BLaER1 treated with 17β-estradiol and CSF1 and Interleukin-3, amounts not matched to agents 10 nM and 100 nM (cell line): Measurements from ENCODE around the gene PARP1.

Source experiments
- H3K27ac ChIP-seq, 11 experiments: shearing (Covaris generic); formaldehyde crosslinking; 2 replicates each; pipeline ENCODE4 v1.8.1; 2022
- H3K27me3 ChIP-seq, 11 experiments: shearing (Covaris generic); formaldehyde crosslinking; 2 replicates each; pipeline ENCODE4 v1.8.1; 2022
- H3K36me3 ChIP-seq, 11 experiments: shearing (Covaris generic); formaldehyde crosslinking; 2 replicates each; pipeline ENCODE4 v1.8.1; 2022
- H3K4me1 ChIP-seq, 10 experiments: shearing (Covaris generic); formaldehyde crosslinking; 2 replicates each; pipeline ENCODE4 v1.8.1; 2022
- H3K4me2 ChIP-seq, 11 experiments: shearing (Covaris generic); formaldehyde crosslinking; 2 replicates each; pipeline ENCODE4 v1.8.1; 2022
- H3K4me3 ChIP-seq, 10 experiments: shearing (Covaris generic); formaldehyde crosslinking; 2 replicates each; pipeline ENCODE4 v1.8.1; 2022
- H3K9ac ChIP-seq, 11 experiments: shearing (Covaris generic); formaldehyde crosslinking; 2 replicates each; pipeline ENCODE4 v1.8.1; 2022
- H3K9me3 ChIP-seq, 11 experiments: shearing (Covaris generic); formaldehyde crosslinking; replicated peaks in 1 of 11; 2 replicates each; pipeline ENCODE4 v1.8.1; 2022
- H4K20me1 ChIP-seq, 11 experiments: shearing (Covaris generic); formaldehyde crosslinking; 2 replicates each; pipeline ENCODE4 v1.8.1; 2022
- Cebpa-rat ChIP-seq, 11 experiments: shearing (Covaris generic); IDR thresholded peaks; 2 replicates each; pipeline ENCODE4 v1.8.1; 2022

The PARP1 gene

GRCh38 chr1:226400519-226401354 is 7.2 kb downstream of the PARP1 start:
- Histone ChIP-seq H3K9me3 (0 out of 22 replicates have a peak, but pooled peaks cover 0 to 2% (median 0%) of the 10 kb centered on the region in 11 experiments), H3K27me3 (no peaks in the 10 kb centered on the region), H3K9ac (0 out of 22 replicates have a peak overlapping the region, but pooled peaks of 1 of the 11 experiments have one; percentile 11), H3K4me1 (peaks cover 42 to 75% (median 53%) of the 10 kb centered on the region in 10 experiments), H4K20me1 (peaks cover 91 to 100% (median 97%) of the 10 kb centered on the region in 11 experiments), H3K27ac (peak overlapping the region in 2 of 11 experiments; percentile 4 to 12; a peak in 2 of 22 replicates), H3K36me3 (peaks cover 60 to 74% (median 72%) of the 10 kb centered on the region in 11 experiments), H3K4me3 (no peak overlapping the region), H3K4me2 (peak overlapping the region in 4 of 11 experiments; percentile 4 to 99 (median 95); a peak in 4 of 22 replicates)
- TF ChIP-seq Cebpa-rat (IDR thresholded peaks at IDR 0.05), result no peak

- Histone ChIP-seq H3K4me2 (0 out of 22 replicates have a peak overlapping the region, but pooled peaks of 1 of the 11 experiments have one; percentile 18), H3K27ac (no peak overlapping the region), H3K36me3 (peaks cover 86 to 100% (median 99%) of the 10 kb centered on the region in 11 experiments)
Observed at GRCh38 chr1:226397955-226398636, 9.8 kb downstream of the PARP1 start.

GRCh38 chr1:226397011-226397926 is 10.6 kb downstream of the PARP1 start:
- H3K36me3 ChIP-seq, result peaks cover 94 to 100% (median 100%) of the 10 kb centered on the region in 11 experiments
- no peak overlapping the region for H3K4me3 ChIP-seq
- H3K27ac ChIP-seq, result no peak overlapping the region
- no peak overlapping the region for H3K4me2 ChIP-seq
- H4K20me1 ChIP-seq, result peaks cover 81 to 100% (median 99%) of the 10 kb centered on the region in 11 experiments; a peak in 21 of 22 replicates
- peaks cover 7 to 40% (median 18%) of the 10 kb centered on the region in 10 experiments for H3K4me1 ChIP-seq
- no peaks in the 10 kb centered on the region for H3K27me3 ChIP-seq
- H3K9ac ChIP-seq, result no peak overlapping the region
- H3K9me3 ChIP-seq, result 0 out of 22 replicates have a peak, but pooled peaks cover 0 to 2% (median 0%) of the 10 kb centered on the region in 11 experiments
- TF ChIP-seq Cebpa-rat (IDR thresholded peaks at IDR 0.05), result no peak

More at GRCh38 chr1:226397955-226398636, 9.8 kb downstream of the PARP1 start:
- no peak for TF ChIP-seq Cebpa-rat (IDR thresholded peaks at IDR 0.05)
- Histone ChIP-seq H3K4me3 (no peak overlapping the region), H3K4me1 (peaks cover 16 to 48% (median 26%) of the 10 kb centered on the region in 10 experiments), H3K27me3 (no peaks in the 10 kb centered on the region), H3K9ac (no peak overlapping the region), H3K9me3 (0 out of 22 replicates have a peak, but pooled peaks cover 0 to 2% (median 0%) of the 10 kb centered on the region in 11 experiments), H4K20me1 (peaks cover 85 to 100% (median 99%) of the 10 kb centered on the region in 11 experiments)

- H3K27ac ChIP-seq, result no peak overlapping the region
- H3K9ac ChIP-seq, result no peak overlapping the region
- peaks cover 95 to 100% (median 100%) of the 10 kb centered on the region in 11 experiments for H3K36me3 ChIP-seq
- no peak for TF ChIP-seq Cebpa-rat (IDR thresholded peaks at IDR 0.05)
- peaks cover 0 to 25% (median 3%) of the 10 kb centered on the region in 10 experiments; a peak in 9 of 20 replicates for H3K4me1 ChIP-seq
- peaks cover 79 to 100% (median 99%) of the 10 kb centered on the region in 11 experiments; a peak in 21 of 22 replicates for H4K20me1 ChIP-seq
- 0 out of 22 replicates have a peak, but pooled peaks cover 0 to 2% (median 0%) of the 10 kb centered on the region in 11 experiments for H3K9me3 ChIP-seq
- no peak overlapping the region for H3K4me3 ChIP-seq
- H3K4me2 ChIP-seq, result no peak overlapping the region
- H3K27me3 ChIP-seq, result no peaks in the 10 kb centered on the region
Observed at GRCh38 chr1:226395753-226396152, 12.1 kb downstream of the PARP1 start.

- peaks cover 77 to 100% (median 99%) of the 10 kb centered on the region in 11 experiments; a peak in 21 of 22 replicates for H4K20me1 ChIP-seq
- H3K4me2 ChIP-seq, result no peak overlapping the region
- no peak overlapping the region for H3K27ac ChIP-seq
- TF ChIP-seq Cebpa-rat (IDR thresholded peaks at IDR 0.05), result no peak
- H3K27me3 ChIP-seq, result no peaks in the 10 kb centered on the region
- peaks cover 95 to 100% (median 100%) of the 10 kb centered on the region in 11 experiments for H3K36me3 ChIP-seq
- H3K9me3 ChIP-seq, result 0 out of 22 replicates have a peak, but pooled peaks cover 0 to 2% (median 0%) of the 10 kb centered on the region in 11 experiments
- no peak overlapping the region; a peak in 1 of 22 replicates for H3K9ac ChIP-seq
- H3K4me1 ChIP-seq, result peaks cover 0 to 15% (median 0%) of the 10 kb centered on the region in 10 experiments; a peak in 4 of 20 replicates
- H3K4me3 ChIP-seq, result no peak overlapping the region
Observed at GRCh38 chr1:226394462-226394861, 13.4 kb downstream of the PARP1 start.

GRCh38 chr1:226390681-226391080 is 17.2 kb downstream of the PARP1 start:
- Histone ChIP-seq H3K4me1 (no peaks in the 10 kb centered on the region), H3K4me3 (no peak overlapping the region), H3K36me3 (peaks cover 99 to 100% (median 100%) of the 10 kb centered on the region in 11 experiments), H3K4me2 (no peak overlapping the region), H3K9ac (no peak overlapping the region), H4K20me1 (peaks cover 42 to 95% (median 83%) of the 10 kb centered on the region in 11 experiments; a peak in 21 of 22 replicates), H3K9me3 (no peaks in the 10 kb centered on the region), H3K27me3 (no peaks in the 10 kb centered on the region), H3K27ac (no peak overlapping the region)
- TF ChIP-seq Cebpa-rat (IDR thresholded peaks at IDR 0.05), result no peak

- Histone ChIP-seq H3K9me3 (no peaks in the 10 kb centered on the region), H3K4me2 (no peak overlapping the region), H4K20me1 (peaks cover 16 to 92% (median 77%) of the 10 kb centered on the region in 11 experiments; a peak in 21 of 22 replicates), H3K4me3 (no peak overlapping the region), H3K9ac (no peak overlapping the region), H3K27me3 (no peaks in the 10 kb centered on the region), H3K27ac (no peak overlapping the region), H3K4me1 (peaks cover 0 to 11% (median 3%) of the 10 kb centered on the region in 10 experiments; a peak in 6 of 20 replicates), H3K36me3 (peaks cover 100% of the 10 kb centered on the region in 11 experiments)
- TF ChIP-seq Cebpa-rat (IDR thresholded peaks at IDR 0.05), result no peak
Observed at GRCh38 chr1:226388131-226388530, 19.8 kb downstream of the PARP1 start.

- no peak overlapping the region for H3K4me2 ChIP-seq
- no peak overlapping the region for H3K4me3 ChIP-seq
- no peaks in the 10 kb centered on the region for H3K9me3 ChIP-seq
- H4K20me1 ChIP-seq, result peaks cover 0 to 77% (median 56%) of the 10 kb centered on the region in 11 experiments; a peak in 17 of 22 replicates
- TF ChIP-seq Cebpa-rat (IDR thresholded peaks at IDR 0.05), result no peak
- peaks cover 9 to 46% (median 37%) of the 10 kb centered on the region in 10 experiments for H3K4me1 ChIP-seq
- peaks cover 100% of the 10 kb centered on the region in 11 experiments for H3K36me3 ChIP-seq
- no peaks in the 10 kb centered on the region for H3K27me3 ChIP-seq
- H3K9ac ChIP-seq, result no peak overlapping the region
- no peak overlapping the region for H3K27ac ChIP-seq
Observed at GRCh38 chr1:226384717-226385116, 23.2 kb downstream of the PARP1 start.
